ENCODE measurements around the gene GMCL2.

DNA sequence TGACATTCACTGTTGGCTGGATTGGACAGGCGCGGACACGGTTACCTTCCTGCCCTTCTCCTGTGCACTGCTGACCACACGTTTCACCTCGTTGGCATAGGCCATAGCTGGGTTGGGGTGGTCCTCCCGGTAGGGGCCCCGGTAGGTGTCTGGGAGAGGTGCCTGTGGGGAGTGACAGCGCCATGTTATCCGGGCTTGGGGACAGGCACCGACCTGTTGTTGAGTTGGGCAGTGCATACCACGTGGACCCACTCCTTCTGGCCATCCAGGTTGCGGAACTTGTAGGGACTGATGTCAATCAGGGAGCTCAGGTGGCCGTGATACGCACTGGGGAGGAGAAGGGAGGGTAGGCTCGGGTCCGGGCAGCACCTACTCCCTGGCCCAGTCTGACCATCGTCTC is 37.2 kb upstream of the GMCL2 start:
- TF ChIP-seq, protein P1, sequence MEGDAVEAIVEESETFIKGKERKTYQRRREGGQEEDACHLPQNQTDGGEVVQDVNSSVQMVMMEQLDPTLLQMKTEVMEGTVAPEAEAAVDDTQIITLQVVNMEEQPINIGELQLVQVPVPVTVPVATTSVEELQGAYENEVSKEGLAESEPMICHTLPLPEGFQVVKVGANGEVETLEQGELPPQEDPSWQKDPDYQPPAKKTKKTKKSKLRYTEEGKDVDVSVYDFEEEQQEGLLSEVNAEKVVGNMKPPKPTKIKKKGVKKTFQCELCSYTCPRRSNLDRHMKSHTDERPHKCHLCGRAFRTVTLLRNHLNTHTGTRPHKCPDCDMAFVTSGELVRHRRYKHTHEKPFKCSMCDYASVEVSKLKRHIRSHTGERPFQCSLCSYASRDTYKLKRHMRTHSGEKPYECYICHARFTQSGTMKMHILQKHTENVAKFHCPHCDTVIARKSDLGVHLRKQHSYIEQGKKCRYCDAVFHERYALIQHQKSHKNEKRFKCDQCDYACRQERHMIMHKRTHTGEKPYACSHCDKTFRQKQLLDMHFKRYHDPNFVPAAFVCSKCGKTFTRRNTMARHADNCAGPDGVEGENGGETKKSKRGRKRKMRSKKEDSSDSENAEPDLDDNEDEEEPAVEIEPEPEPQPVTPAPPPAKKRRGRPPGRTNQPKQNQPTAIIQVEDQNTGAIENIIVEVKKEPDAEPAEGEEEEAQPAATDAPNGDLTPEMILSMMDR (conservative IDR thresholded peaks at IDR 0.05), result no peak
- no peak for TF ChIP-seq ZFX (IDR thresholded peaks at IDR 0.05)

All from C4-2B (cell line).